Ovary (tissue), 9 donors: ENCODE data around the gene LGR4. TPM values are rescaled to one million over a fixed set of nuclear protein-coding genes. Genes with fewer than 3 reads are reported as not detected.
A peak's percentile ranks its signal among the peaks of the same experiment; 100 is the strongest.

Experiments used
- DNase-seq, 5 donors: peaks; one replicate each; pipeline ENCODE4 v3.0.0-alpha.2; 2019 to 2020
- H3K27ac ChIP-seq, 2 donors: fragments of 200-600 bp; one replicate each; pipeline versions ENCODE4 v1.5.1 to v1.8.0; 2019 to 2022
- H3K27me3 ChIP-seq: fragments of 200-600 bp; one replicate; pipeline ENCODE4 v1.8.0; 2022
- H3K36me3 ChIP-seq: fragments of 200-600 bp; sonication (generic); one replicate; pipeline ENCODE4 v1.5.1; 2019
- H3K4me1 ChIP-seq: one replicate; pipeline ENCODE4 v1.8.1; 2013; ENCODE audit warnings: mild to moderate bottlenecking, moderate library complexity; ENCODE audit not compliant: insufficient read depth
- H3K4me3 ChIP-seq: fragments of 200-600 bp; sonication (generic); one replicate; pipeline ENCODE4 v1.5.1; 2017
- H3K9me3 ChIP-seq, 2 donors: fragments of 200-600 bp in 1 of 2; sonication (generic) in 1 of 2; one replicate each; pipeline versions ENCODE4 v1.5.1 to v1.8.1; 2013 to 2019; ENCODE audit warnings: mild to moderate bottlenecking in 1 of 2, moderate library complexity in 1 of 2
- CTCF ChIP-seq, 3 donors: fragments of 450-650 bp in 2 of 3; fragments of 200-600 bp in 1 of 3; IDR thresholded peaks; one replicate each; pipeline versions ENCODE4 v1.5.1 to v1.8.0; 2016 to 2022; ENCODE audit warnings: antibody characterized with exemption in 3 of 3, mild to moderate bottlenecking in 1 of 3
- EP300 ChIP-seq: sonication (generic); formaldehyde crosslinking; IDR thresholded peaks from one replicate; pipeline ENCODE4 v1.6.1; 2017; ENCODE audit warnings: antibody characterized with exemption
- POLR2A ChIP-seq: fragments of 450-650 bp; IDR thresholded peaks from one replicate; pipeline ENCODE4 v1.6.1; 2017; ENCODE audit warnings: antibody characterized with exemption, mild to moderate bottlenecking, moderate library complexity
- WGBS, 3 donors: extraction: QIAGEN DNeasy Blood & Tissue Kit in 1 of 3; methylation state at CpG; one replicate each; pipeline versions ENCODE4 v1.1.5 to v1.1.7; 2013 to 2017; 5-methylcytosine and 5-hydroxymethylcytosine counted together
- intact Hi-C, 4 donors: fragments of 100-400 bp; cut with DNase I; formaldehyde crosslinking; loops; one replicate each; pipeline versions ENCODE4 v1.11.0 to v1.15.1; 2022 to 2023
- polyA plus RNA-seq, 2 donors: library from polyadenylated mRNA; stranded (reverse); fragments of 200-250 nt in 1 of 2; fragments of 350-450 nt in 1 of 2; fragmentation: Illumina TruSeq in 1 of 2; extraction: RNeasy Lipid Tissue Mini Kit (QIAGEN cat#74804) in 1 of 2; gene quantifications; one replicate each; pipeline ENCODE4 v1.2.3, GENCODE V29; 2013 to 2014
- total RNA-seq, 7 donors: library from RNA; depleted of rRNA in 2 of 7; stranded (reverse); fragments of >200 nt in 2 of 7; fragmentation: NEBNext Ultra II Directional in 3 of 7; extraction: Animal tissue kit (Norgen Biotek cat#: 25700) in 3 of 7; gene quantifications; one replicate each; pipeline versions ENCODE4 v1.1.0 to v1.2.4, GENCODE V29; 2016 to 2023
- donor health status: DM: no; HTN: no; CAD: no; lungs with moderate emphysema.
- donor health status: DM: no; HTN: no; CAD: no.
- donor health status: Bipolar disorder and iron deficiency.
- donor health status: DM: yes; HTN: yes; CAD: no.
- donor health status: DM: no; HTN: no; CAD: no.
- donor health status: DM: yes; HTN: yes; CAD: no.

The LGR4 gene
- total and polyA plus RNA-seq, 9 donors, result 15.3 to 51.1 (median 32.3) TPM

- no peak overlapping the region for H3K27ac ChIP-seq
- no peaks in the 10 kb centered on the region for H3K36me3 ChIP-seq
- peaks cover 12% of the 10 kb centered on the region for H3K4me1 ChIP-seq
- DNase-seq, result no peak
- TF ChIP-seq EP300, result no peak
- no peak for TF ChIP-seq CTCF (IDR thresholded peaks at IDR 0.05)
- TF ChIP-seq POLR2A, result no peak
- H3K27me3 ChIP-seq, result no peaks in the 10 kb centered on the region
- H3K4me3 ChIP-seq, result no peak overlapping the region
- intact Hi-C loops, result loop anchor here in 2 of 4 donors (10.0 kb wide), 1 partner anchor 76 kb away; the partner anchor contains the start of gene LGR4 (in 2 of the 2)
- 79 to 98% (median 80%) methylated on average over 3 of the region's 3 CpGs for WGBS, 3 donors
- H3K9me3 ChIP-seq, result no peaks in the 10 kb centered on the region
These were observed 74.2 kb downstream of the LGR4 start for GRCh38 chr11:27398400-27398770.

- DNase-seq, result no peak
- TF ChIP-seq EP300 (no peak), POLR2A (no peak), CTCF (IDR thresholded peaks at IDR 0.05) (no peak)
- Histone ChIP-seq H3K9me3 (no peaks in the 10 kb centered on the region), H3K4me3 (no peak overlapping the region), H3K36me3 (no peaks in the 10 kb centered on the region), H3K27ac (no peak overlapping the region), H3K27me3 (no peaks in the 10 kb centered on the region), H3K4me1 (peaks cover 13% of the 10 kb centered on the region)
- 64 to 68% (median 66%) methylated on average over 9 of the region's 9 CpGs for WGBS, 3 donors
- intact Hi-C loops, result loop anchor here in 2 of 4 donors (10.0 kb wide), 1 partner anchor 77 kb away; the partner anchor contains the start of gene LGR4 (in 2 of the 2)
These were observed 74.8 kb downstream of the LGR4 start for GRCh38 chr11:27397624-27398399.

GRCh38 chr11:27396259-27396839 lies 76.2 kb downstream of the LGR4 start:
- H3K27ac ChIP-seq, result peak overlapping the region; percentile 9 to 57
- TF ChIP-seq CTCF (IDR thresholded peaks at IDR 0.05) (no peak), EP300 (no peak), POLR2A (no peak)
- intact Hi-C loops, result loop anchor here in 2 of 4 donors (10.0 kb wide), 1 partner anchor 78 kb away; the partner anchor contains the start of gene LGR4 (in 2 of the 2)
- H3K9me3 ChIP-seq, result no peaks in the 10 kb centered on the region
- H3K4me1 ChIP-seq, result peaks cover 16% of the 10 kb centered on the region
- H3K4me3 ChIP-seq, result no peak overlapping the region
- no peaks in the 10 kb centered on the region for H3K36me3 ChIP-seq
- no peaks in the 10 kb centered on the region for H3K27me3 ChIP-seq
- 43 to 57% (median 47%) methylated on average over 3 of the region's 3 CpGs for WGBS, 3 donors
- no peak for DNase-seq

GRCh38 chr11:27395556-27396258 lies 76.9 kb downstream of the LGR4 start:
- Histone ChIP-seq H3K27ac (peak overlapping the region; percentile 9 to 57), H3K36me3 (no peaks in the 10 kb centered on the region), H3K27me3 (no peaks in the 10 kb centered on the region), H3K9me3 (no peaks in the 10 kb centered on the region), H3K4me1 (peaks cover 16% of the 10 kb centered on the region), H3K4me3 (no peak overlapping the region)
- DNase-seq, result no peak
- intact Hi-C loops, result loop anchor here in 2 of 4 donors (10.0 kb wide), 1 partner anchor 79 kb away; the partner anchor contains the start of gene LGR4 (in 2 of the 2)
- WGBS, 3 donors, result 19 to 34% (median 28%) methylated on average over 7 of the region's 7 CpGs
- no peak for TF ChIP-seq CTCF (IDR thresholded peaks at IDR 0.05)
- no peak for TF ChIP-seq EP300
- TF ChIP-seq POLR2A, result no peak
